HEK293 (cell line): Measurements from ENCODE around the gene MTMR12.

Experiments
- CTCF ChIA-PET: fragments of 350-600 bp; formaldehyde crosslinking; extraction: SDS; loops from one replicate; lab custom pipeline; 2021; ENCODE audit warnings: antibody characterized with exemption; lab: Yijun Ruan, JAX
- POLR2A ChIA-PET: fragments of 300-600 bp; formaldehyde crosslinking; extraction: SDS; loops from one replicate; lab custom pipeline; 2020; ENCODE audit warnings: antibody characterized with exemption, inconsistent platforms; lab: Yijun Ruan, JAX
- H3K27ac ChIP-seq: fragments of 200-500 bp; sonication (Bioruptor generic); 2 replicates; pipeline ENCODE4 v1.5.1; 2014; ENCODE audit warnings: low read depth, low read length, control low read depth, inconsistent platforms; ENCODE audit errors: extremely low read depth
- H3K36me3 ChIP-seq, 2 experiments: fragments of 200-500 bp in 1 of 2; sonication (Bioruptor generic) in 1 of 2; 1 replicate in 1 of 2; 2 replicates in 1 of 2; pipeline ENCODE4 v1.5.1; 2014 to 2017; ENCODE audit warnings: inconsistent platforms in 2 of 2, low read length in 2 of 2; ENCODE audit not compliant: control insufficient read depth in 2 of 2, insufficient read depth in 1 of 2
- H3K4me1 ChIP-seq: fragments of 200-500 bp; sonication (Bioruptor generic); 2 replicates; pipeline ENCODE4 v1.5.1; 2014; ENCODE audit warnings: mild to moderate bottlenecking, low read length, inconsistent platforms; ENCODE audit not compliant: control insufficient read depth, insufficient read depth
- H3K4me3 ChIP-seq: 2 replicates; pipeline ENCODE4 v1.5.1; 2011; ENCODE audit warnings: low read depth, mild to moderate bottlenecking, control low read depth, low read length, moderate library complexity
- H3K9me3 ChIP-seq: fragments of 200-500 bp; sonication (Bioruptor generic); 2 replicates; pipeline ENCODE4 v1.5.1; 2014; ENCODE audit warnings: low read depth, low read length, inconsistent platforms; ENCODE audit not compliant: control insufficient read depth, insufficient read depth
- INSM2 ChIP-seq: fragments of 450-650 bp; formaldehyde crosslinking; IDR thresholded peaks from 2 replicates; pipeline ENCODE4 v1.5.1; 2016; ENCODE audit warnings: missing biosample characterization, missing genetic modification characterization
- KLF17 ChIP-seq: fragments of 450-650 bp; formaldehyde crosslinking; IDR thresholded peaks from 2 replicates; pipeline ENCODE4 v1.5.1; 2016; ENCODE audit warnings: missing biosample characterization, missing genetic modification characterization
- ZBTB11 ChIP-seq: fragments of 450-650 bp; formaldehyde crosslinking; conservative IDR thresholded peaks from 2 replicates; pipeline ENCODE4 v1.5.1; 2016; ENCODE audit warnings: low read depth, missing biosample characterization, missing genetic modification characterization
- ZBTB21 ChIP-seq: fragments of 450-650 bp; formaldehyde crosslinking; IDR thresholded peaks from 2 replicates; pipeline ENCODE4 v1.5.1; 2017; ENCODE audit warnings: missing biosample characterization, missing genetic modification characterization
- ZNF138 ChIP-seq: fragments of 450-650 bp; formaldehyde crosslinking; IDR thresholded peaks from 2 replicates; pipeline ENCODE4 v1.5.1; 2016; ENCODE audit warnings: missing biosample characterization, missing genetic modification characterization, borderline replicate concordance
- ZNF2 ChIP-seq: fragments of 450-650 bp; formaldehyde crosslinking; IDR thresholded peaks from 2 replicates; pipeline ENCODE4 v1.5.1; 2016; ENCODE audit warnings: missing biosample characterization, missing genetic modification characterization
- ZNF280C ChIP-seq: fragments of 450-650 bp; formaldehyde crosslinking; IDR thresholded peaks from 2 replicates; pipeline ENCODE4 v1.5.1; 2016; ENCODE audit warnings: missing biosample characterization, missing genetic modification characterization
- ZNF324 ChIP-seq: fragments of 450-650 bp; formaldehyde crosslinking; IDR thresholded peaks from 2 replicates; pipeline ENCODE4 v1.5.1; 2016; ENCODE audit warnings: missing biosample characterization, missing genetic modification characterization
- ZNF354C ChIP-seq: fragments of 450-650 bp; formaldehyde crosslinking; IDR thresholded peaks from 2 replicates; pipeline ENCODE4 v1.5.1; 2016; ENCODE audit warnings: missing biosample characterization, missing genetic modification characterization, low read depth, borderline replicate concordance
- ZNF394 ChIP-seq: fragments of 450-650 bp; formaldehyde crosslinking; IDR thresholded peaks from 2 replicates; pipeline ENCODE4 v1.5.1; 2016; ENCODE audit warnings: missing biosample characterization, missing genetic modification characterization, mild to moderate bottlenecking, moderate library complexity, borderline replicate concordance
- ZNF610 ChIP-seq: fragments of 450-650 bp; formaldehyde crosslinking; IDR thresholded peaks from 2 replicates; pipeline ENCODE4 v1.5.1; 2016; ENCODE audit warnings: missing biosample characterization, missing genetic modification characterization, borderline replicate concordance
- ZNF624 ChIP-seq: fragments of 450-650 bp; formaldehyde crosslinking; IDR thresholded peaks from 2 replicates; pipeline ENCODE4 v1.5.1; 2017; ENCODE audit warnings: missing biosample characterization, missing genetic modification characterization
- ZSCAN23 ChIP-seq: fragments of 450-650 bp; formaldehyde crosslinking; IDR thresholded peaks from 2 replicates; pipeline ENCODE4 v1.5.1; 2016; ENCODE audit warnings: missing biosample characterization, missing genetic modification characterization

MTMR12 gene

GRCh38 chr5:32229586-32229985 lies 83.2 kb downstream of the MTMR12 start:
- Histone ChIP-seq H3K9me3 (no peaks in the 10 kb centered on the region), H3K4me1 (no peaks in the 10 kb centered on the region), H3K4me3 (no peak overlapping the region), H3K36me3 (peaks cover 7 to 49% of the 10 kb centered on the region in 2 experiments), H3K27ac (no peak overlapping the region)
- ChIA-PET CTCF (interaction anchor here (0.6 to 4.8 kb wide), 3 partner anchors 100 to 383 kb away, joined by 3 to 86 read pairs (median 4); no protein-coding TSS in a partner anchor), POLR2A (no interaction called here)
- no peak for TF ChIP-seq ZNF624 (tag by site-specific recombination)
- TF ChIP-seq ZNF324 (tag by site-specific recombination), result no peak
- TF ChIP-seq ZBTB21 (tag by site-specific recombination), result no peak
- TF ChIP-seq ZNF2, result no peak
- no peak for TF ChIP-seq ZNF280C (tag by site-specific recombination)
- no peak for TF ChIP-seq ZSCAN23 (tag by site-specific recombination)

- H3K4me1 ChIP-seq, result no peaks in the 10 kb centered on the region
- ChIA-PET POLR2A (no interaction called here), CTCF (interaction anchor here (1.1 kb wide), 1 partner anchor 118 kb away, joined by 4 read pairs; no protein-coding TSS in a partner anchor)
- no peaks in the 10 kb centered on the region for H3K9me3 ChIP-seq
- no peak overlapping the region for H3K4me3 ChIP-seq
- peaks cover 7 to 41% of the 10 kb centered on the region in 2 experiments; a peak in 2 of 3 replicates for H3K36me3 ChIP-seq
- no peak overlapping the region for H3K27ac ChIP-seq
- TF ChIP-seq ZNF138 (tag by site-specific recombination) (no peak), ZNF610 (no peak), ZBTB11 (tag by site-specific recombination) (no peak), ZNF354C (tag by site-specific recombination) (no peak), INSM2 (tag by site-specific recombination) (no peak), KLF17 (no peak), ZNF394 (tag by site-specific recombination) (no peak)
- TF ChIP-seq, all 188 proteins: peak for 0
Measured at GRCh38 chr5:32228816-32229215, 83.9 kb downstream of the MTMR12 start.
